AG10803 (cell line): Measurements from ENCODE around the gene C1orf21.

Experiments used
- DNase-seq: peaks from one replicate; pipeline ENCODE4 v3.0.0; 2010; ENCODE audit warnings: low read depth
- H3K4me3 ChIP-seq: 2 replicates; pipeline ENCODE4 v1.5.1; 2011; ENCODE audit warnings: mild to moderate bottlenecking, low read length, control low read depth
- TF ChIP-seq, protein P1 (sequence below): conservative IDR thresholded peaks from 2 replicates; pipeline ENCODE4 v1.5.1; 2011; ENCODE audit warnings: mild to moderate bottlenecking, low read length, control low read depth, inconsistent platforms

C1orf21 gene

DNA sequence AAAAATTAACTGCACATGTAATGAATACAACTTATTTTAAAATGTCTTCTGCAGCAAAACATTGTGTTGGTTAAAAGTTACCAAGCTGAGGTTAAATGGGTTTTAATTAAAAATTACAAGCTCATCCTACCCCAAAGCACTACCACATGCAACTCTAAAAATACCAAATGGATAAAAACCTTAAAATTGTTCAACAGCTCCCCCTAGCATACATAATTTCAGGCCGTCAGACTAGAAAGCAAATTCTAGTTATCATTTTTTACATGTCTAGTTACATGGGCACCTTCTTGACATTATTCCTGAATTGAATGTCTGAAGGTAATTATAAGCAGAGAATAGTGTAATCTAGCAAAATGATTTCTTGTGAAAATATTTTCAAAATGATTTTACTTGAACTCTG is 176.5 kb downstream of the C1orf21 start:
- no peak overlapping the region for H3K4me3 ChIP-seq
- TF ChIP-seq, protein P1, sequence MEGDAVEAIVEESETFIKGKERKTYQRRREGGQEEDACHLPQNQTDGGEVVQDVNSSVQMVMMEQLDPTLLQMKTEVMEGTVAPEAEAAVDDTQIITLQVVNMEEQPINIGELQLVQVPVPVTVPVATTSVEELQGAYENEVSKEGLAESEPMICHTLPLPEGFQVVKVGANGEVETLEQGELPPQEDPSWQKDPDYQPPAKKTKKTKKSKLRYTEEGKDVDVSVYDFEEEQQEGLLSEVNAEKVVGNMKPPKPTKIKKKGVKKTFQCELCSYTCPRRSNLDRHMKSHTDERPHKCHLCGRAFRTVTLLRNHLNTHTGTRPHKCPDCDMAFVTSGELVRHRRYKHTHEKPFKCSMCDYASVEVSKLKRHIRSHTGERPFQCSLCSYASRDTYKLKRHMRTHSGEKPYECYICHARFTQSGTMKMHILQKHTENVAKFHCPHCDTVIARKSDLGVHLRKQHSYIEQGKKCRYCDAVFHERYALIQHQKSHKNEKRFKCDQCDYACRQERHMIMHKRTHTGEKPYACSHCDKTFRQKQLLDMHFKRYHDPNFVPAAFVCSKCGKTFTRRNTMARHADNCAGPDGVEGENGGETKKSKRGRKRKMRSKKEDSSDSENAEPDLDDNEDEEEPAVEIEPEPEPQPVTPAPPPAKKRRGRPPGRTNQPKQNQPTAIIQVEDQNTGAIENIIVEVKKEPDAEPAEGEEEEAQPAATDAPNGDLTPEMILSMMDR = peak; percentile 69
- DNase-seq = peak; percentile 37

DNA sequence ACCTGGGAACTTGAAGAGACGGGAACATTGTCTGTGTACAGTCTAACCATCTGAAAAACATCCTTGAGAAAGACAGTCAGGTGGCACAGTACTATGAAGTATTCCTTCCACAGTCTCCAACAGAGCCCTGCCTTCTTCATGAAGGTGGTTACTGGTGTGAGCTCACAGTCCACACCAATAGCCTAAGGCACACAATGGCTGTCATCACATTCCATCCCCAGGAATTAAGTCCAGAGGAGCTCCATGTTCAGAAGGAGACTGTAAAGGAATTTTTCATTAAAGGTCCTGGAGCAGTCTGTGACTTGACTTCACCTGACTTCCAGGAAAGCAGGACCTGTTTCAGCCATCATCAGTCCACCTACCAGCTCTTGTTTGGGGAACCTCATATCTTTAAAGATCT is 180.2 kb downstream of the C1orf21 start:
- no peak for DNase-seq
- H3K4me3 ChIP-seq = no peak overlapping the region
- TF ChIP-seq, protein P1 = no peak

DNA sequence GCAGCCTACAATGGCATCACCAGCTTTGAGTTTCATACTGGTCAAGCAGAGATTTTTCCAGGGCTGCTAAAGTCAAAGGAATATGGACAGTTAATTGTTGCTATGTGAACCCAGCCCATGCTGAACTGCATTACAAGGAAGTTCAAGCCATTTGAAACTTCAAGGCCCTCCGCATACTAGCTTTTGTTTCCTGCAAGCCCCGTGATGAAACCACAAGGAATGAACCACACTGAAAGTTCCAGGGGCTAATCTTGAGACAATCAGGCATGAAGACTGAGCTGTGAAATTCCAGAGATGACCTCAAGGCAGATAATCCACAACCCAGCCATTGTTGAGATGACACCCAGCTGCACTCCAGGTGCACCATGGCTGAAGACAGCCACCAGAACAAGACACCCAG is 180.8 kb downstream of the C1orf21 start:
- no peak overlapping the region for H3K4me3 ChIP-seq
- DNase-seq = peak; percentile 67
- TF ChIP-seq, protein P1 = no peak

DNA sequence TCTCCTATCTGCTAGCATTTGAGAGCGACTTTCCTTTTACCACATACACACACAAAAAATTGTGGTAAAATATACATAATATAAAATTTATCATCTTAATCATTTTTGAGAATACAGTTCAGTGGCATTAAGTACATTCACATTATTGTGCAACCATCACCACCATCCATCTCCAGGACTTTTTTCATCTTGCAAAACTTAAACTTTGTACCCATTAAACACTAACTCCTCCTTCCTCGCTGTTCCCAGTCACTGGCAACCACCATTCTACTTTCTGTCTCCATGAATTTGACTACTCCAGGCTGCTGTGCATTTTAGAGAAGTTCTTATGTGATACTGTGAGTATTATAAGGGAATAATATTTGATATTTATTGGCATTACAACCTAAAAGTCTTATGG is 181.3 kb downstream of the C1orf21 start:
- TF ChIP-seq, protein P1 = no peak
- H3K4me3 ChIP-seq = no peak overlapping the region
- no peak for DNase-seq

DNA sequence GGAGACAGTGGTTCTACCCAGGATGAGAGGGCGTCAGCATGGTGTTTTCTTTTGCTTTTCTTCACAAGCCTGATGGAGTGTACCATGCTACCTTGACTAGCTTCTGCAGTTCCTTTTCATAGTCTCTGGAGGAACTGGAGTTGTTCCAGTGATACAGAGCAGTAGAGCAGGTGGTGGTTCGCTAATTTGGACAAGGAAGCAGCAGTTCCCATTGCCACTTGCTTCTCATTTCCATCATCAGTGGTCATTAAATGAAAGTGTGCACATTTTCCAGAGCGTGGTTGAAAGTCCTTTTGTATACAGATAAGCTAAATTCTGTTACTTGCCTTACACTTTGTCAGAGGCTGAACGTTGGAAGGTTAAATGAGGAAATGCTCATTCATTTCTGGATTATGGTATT is 182.3 kb downstream of the C1orf21 start:
- DNase-seq = no peak
- TF ChIP-seq, protein P1 = no peak
- H3K4me3 ChIP-seq = no peak overlapping the region

DNA sequence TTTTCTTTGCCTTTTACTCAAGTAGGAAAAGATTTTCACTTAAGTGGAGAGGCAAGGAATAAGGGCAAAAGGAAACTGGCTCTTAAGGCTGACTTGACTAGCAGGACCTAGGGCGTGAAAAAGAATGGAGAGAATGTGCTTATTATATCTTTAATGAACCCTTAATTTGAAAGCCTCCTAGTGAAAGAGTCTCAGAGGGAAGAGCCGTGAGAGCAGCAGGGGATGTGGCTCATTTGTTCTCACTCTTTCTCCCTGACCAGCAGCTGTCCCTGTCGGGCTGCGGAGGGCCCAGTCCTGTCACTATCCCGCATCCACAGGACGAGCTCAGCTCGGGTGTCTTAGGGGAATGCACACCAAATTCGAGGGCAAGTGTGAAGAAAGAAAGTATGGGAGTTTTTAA is 187.8 kb downstream of the C1orf21 start:
- no peak for DNase-seq
- TF ChIP-seq, protein P1 = no peak
- H3K4me3 ChIP-seq = no peak overlapping the region

DNA sequence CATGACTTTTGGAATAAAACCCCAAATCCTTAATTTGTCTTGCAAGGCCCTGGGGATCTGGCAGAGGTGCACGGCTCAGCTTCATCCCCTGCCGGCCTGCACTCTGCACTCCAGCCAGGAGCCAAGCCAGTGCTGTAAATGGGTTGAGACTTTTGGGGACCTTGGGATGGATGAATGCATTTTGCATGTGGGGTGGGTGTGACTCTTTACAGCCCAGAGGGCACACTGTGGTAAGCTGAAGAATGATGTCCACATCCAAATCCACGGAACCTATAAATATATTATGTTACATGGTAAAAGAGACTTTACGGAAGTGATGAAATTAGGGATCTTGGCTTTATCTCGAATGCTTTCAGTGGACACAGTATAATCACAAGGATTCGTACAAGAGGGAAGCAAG is 190.0 kb downstream of the C1orf21 start:
- DNase-seq = no peak
- no peak overlapping the region for H3K4me3 ChIP-seq
- TF ChIP-seq, protein P1 = no peak
